DMS53 treated with DMSO at 0.1 percent for 48 hours (cell line): ENCODE results near the gene PECR.
"Not testable (repeated sequence)": the region's sequence is repeated elsewhere in the genome, so short reads cannot be mapped to it uniquely, and the experiment has no call there.

ENCODE experiments used
- DNase-seq: peaks from one replicate; lab custom pipeline; 2025; ENCODE audit not compliant: unreplicated experiment; lab: John Stamatoyannopoulos, UW

Gene PECR

DNA sequence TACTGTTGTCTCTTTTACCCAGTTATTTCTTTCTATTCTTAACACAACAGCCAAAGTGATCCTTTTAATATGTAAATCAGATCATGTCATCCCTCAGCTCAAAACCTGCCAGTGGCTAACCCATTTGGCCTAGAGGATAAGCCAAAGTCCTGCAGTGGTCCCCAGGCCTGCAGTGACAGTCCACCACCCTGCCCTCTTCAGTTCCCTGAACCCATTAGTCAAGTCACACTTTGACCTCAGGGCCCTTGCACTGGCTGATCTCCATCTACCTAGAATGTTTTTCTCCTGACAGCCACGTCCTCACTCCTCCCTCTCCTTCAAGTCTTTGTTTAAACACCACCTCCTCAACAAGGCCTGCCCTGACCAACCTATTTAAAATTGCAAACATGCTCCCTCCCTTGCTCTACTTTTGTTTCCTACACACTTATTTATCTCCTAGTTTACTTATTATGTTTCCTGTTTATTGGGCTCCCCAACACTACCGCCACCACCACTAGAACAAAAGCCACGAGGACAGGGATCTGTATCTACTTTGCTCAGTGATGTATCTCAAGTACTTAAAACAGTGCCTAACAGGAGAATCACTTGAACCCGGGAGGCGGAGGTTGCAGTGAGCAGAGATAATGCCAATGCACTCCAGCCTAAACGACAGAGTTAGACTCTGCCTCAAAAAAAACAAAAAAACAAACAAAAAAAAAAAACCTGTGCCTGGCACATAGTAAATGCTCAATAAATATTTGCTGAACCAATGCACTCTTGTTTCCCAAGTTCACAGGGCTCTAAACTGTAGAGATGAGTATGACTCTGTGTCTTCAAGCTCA lies 77.5 kb downstream of the PECR start:
- DNase-seq: no peak

DNA sequence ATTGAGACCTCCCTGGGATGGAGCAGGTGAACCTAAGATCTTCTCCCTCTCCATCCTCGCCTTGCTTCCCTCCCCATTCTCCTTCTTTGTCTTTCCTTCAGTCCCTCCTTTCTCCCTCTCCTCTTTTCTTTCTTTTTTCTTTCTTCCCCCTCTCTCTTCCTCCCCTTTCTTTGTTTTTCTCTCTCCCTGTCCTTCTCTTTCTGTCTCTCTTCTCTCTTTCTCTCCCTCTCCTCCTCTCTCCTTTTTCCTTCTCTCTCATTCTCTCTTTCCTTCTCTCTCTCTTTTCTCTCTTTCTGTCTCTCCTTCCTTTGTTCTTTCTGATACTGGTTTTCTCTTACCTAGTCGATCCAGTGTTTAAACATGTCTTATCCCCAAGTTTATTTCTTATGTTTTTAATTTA lies 78.9 kb downstream of the PECR start:
- DNase-seq: no peak

DNA sequence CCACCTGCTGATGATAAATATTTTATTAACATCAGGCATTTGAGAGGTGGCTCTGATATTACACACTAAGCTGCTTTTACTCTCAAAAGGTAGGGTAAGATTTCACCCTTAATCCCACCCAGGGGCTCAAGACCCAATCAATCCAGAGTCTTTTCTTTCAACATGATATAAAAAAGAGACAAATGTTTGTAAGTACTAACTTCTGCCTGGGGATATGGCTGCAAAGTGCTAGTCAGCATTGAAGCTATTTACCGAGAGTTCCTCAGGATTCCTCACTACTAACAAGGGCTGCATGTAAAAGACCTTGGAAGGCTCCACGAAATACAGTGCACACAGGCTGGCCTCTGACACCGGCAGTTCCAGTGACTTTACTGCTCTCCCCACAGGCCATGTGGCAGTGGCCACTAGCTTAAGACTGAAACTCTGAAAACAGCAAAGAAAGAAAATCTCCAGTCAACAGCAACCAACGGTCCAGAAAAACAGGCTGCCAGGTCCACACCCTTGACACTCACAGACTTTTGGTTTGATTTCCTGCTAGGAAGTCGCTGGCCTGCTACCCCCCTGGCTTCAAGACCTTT lies 79.4 kb downstream of the PECR start:
- no peak for DNase-seq

DNA sequence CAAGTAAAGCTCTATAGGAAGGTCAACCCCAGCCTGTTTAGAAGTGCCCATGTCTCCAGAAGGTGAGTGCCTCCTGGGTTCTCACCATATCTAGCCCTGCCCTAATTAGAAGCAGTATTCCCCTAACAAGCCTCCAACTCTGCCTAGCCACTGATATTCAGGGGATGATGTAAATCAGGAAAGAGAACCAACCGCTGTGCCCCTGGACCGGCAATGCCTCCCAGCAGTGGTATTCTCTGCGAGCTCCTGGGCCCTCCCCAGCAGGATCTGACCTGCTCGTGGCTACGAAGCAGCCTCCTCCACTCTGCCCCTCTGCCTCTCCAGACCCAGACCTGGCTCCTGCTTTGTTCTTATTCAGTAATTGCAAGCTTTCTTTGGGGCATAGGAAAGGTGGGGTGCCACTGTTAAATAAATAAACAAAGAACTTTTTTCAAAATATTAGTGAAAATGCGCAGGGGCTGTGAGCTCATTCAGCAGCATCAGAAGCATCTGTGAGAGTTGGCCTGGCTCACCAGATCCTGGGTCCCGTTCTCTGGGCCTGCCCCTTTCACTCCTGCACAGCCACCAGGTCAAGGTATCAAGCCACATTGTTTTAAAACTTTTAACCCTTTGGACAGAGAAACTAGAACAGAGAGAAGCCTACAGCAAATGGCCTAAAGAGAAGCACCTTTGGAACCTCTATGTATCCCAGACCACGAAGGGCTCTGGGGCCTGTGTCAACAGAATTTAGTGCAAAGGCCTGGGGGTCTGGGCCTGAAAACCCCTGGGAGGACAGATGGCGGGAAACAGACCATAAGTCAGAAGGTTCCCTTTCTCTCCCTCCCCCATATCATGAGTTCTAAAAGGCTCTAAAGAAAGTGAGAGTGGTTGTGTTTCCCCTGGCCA lies 80.2 kb downstream of the PECR start:
- no peak for DNase-seq

DNA sequence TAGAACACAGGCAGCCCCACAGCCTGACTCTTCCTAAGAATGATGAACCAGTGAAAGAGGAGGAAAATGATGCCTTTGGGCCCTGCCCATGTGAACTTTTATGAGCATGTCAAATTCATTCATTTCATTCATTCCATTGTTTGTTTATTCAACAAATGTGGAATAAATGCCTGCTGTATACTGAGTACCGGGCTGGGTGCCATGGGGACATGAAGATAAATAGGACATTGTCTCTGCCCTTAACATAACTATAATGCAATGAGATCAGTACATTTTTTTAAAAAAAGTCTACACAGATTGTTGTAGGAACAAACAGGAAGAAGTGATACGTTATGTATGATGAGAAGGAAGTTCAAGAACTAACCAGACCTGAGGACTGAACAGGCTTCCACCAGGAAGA lies 83.0 kb downstream of the PECR start:
- DNase-seq: no peak

DNA sequence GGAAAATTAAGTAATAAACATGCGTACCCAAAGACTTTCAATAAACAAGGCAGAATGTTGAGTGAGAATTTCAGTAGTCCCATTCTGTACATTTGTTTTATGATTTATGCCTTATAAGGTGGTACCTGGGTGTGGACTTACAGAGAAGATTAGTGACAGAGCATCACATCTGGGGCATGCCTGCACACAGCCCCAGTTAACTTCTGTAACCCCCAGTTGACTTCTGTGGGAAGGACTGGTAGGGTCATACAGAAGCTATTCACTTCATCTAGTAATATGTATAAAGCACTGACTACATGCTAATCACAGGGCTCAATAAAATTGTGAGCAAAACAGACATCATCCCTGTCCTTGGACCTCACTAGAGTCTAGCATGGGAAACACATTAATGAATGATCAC lies 84.4 kb downstream of the PECR start:
- DNase-seq: no peak

DNA sequence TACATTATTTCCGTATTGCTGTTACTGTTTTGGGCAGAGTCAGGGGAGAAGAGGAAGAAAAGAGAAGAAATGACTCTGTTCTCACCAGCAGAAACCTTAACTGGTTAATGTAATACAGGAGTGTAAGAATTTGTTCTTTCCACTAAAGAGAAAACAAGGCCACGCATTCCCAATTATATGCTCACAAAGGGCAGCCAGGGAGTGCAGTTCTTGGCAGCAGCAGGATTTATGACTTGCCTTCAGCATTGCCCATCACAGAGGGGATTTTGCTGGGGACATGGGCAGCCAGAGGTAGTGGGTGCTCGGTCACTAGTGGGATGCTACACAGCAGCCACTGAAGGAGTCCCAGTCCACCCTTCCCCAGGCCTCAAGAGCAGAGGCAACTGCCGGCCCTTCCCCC lies 86.7 kb downstream of the PECR start:
- DNase-seq: no peak

DNA sequence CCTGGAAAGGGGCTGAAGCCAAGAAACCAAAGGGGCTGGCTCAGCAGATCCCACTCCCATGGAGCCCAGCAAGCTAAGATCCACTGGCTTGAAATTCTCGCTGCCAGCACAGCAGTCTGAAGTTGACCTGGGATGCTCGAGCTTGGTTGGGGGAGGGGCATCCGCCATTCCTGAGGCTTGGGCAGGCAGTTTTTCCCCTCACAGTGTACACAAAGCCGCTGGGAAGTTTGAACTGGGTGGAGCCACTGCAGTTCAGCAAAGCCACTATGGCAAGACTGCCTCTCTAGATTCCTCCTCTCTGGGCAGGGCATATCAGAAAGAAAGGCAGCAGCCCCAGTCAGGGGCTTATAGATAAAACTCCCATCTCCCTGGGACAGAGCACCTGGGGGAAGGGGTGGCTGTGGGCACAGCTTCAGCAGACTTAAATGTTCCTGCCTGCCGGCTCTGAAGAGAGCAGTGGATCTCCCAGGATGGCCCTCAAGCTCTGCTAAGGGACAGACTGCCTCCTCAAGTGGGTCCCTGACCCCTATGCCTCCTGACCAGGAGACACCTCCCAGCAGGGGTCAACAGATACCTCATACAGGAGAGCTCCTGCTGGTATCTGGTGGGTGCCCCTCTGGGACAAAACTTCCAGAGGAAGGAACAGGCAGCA lies 92.9 kb downstream of the PECR start:
- not testable (repeated sequence) for DNase-seq
